ENCODE data around the gene TFEB. TPM values are rescaled to one million over a fixed set of nuclear protein-coding genes. Genes with fewer than 3 reads are reported as not detected.

TFEB gene
- total RNA-seq, 1 donor from 2014 or later, result 5.1 TPM

DNA sequence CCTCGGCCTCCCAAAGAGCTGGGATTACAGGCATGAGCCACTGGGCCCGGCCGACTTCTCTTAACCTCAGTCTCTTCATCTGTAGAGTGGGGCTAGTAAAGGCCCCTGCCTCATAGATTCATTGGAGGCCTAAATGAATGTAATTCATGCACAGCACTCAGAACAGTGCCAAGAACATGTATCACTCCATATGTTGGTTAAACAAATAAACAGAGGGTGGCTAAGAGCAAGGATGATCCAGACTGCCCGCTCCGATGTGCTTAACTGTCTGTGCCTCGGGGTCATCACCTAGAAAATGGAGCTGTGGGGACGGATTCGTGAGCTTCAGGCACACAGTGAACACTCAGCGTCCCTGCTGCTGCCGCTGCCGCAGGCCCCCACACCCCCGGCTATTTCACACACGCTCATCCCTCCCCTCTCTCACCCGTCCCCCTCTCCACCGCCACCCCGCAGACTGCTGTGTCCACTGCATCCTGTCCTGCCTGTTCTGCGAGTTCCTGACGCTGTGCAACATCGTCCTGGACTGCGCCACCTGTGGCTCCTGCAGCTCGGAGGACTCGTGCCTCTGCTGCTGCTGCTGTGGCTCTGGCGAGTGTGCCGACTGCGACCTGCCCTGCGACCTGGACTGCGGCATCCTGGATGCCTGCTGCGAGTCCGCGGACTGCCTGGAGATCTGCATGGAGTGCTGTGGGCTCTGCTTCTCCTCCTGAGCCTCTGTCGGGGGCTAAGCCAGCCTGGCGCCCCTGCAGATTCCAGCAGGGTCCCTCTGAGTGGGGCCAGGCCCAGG lies 82.3 kb downstream of the TFEB start:
- Histone ChIP-seq H3K4me3 (ENCODE audit: low read depth, low read length) (no peak overlapping the region), H3K36me3 (ENCODE audit: control insufficient read depth, insufficient read depth, low read length) (no peaks in the 10 kb centered on the region), H3K27me3 (ENCODE audit: control insufficient read depth, insufficient read depth, low read length) (peaks cover 8% of the 10 kb centered on the region)
- no peak for DNase-seq (ENCODE audit: low read depth)
- no peak for TF ChIP-seq CTCF (IDR thresholded peaks at IDR 0.05; ENCODE audit: insufficient read depth, low read length, poor library complexity, severe bottlenecking)

GRCh38 chr6:41651962-41652657 lies 83.3 kb downstream of the TFEB start:
- no peaks in the 10 kb centered on the region for H3K36me3 ChIP-seq (ENCODE audit: control insufficient read depth, insufficient read depth, low read length)
- TF ChIP-seq CTCF (IDR thresholded peaks at IDR 0.05; ENCODE audit: insufficient read depth, low read length, poor library complexity, severe bottlenecking), result no peak
- H3K4me3 ChIP-seq (ENCODE audit: low read depth, low read length), result no peak overlapping the region
- DNase-seq (ENCODE audit: low read depth), result no peak
- peaks cover 2% of the 10 kb centered on the region for H3K27me3 ChIP-seq (ENCODE audit: control insufficient read depth, insufficient read depth, low read length)

- no peak for TF ChIP-seq CTCF (IDR thresholded peaks at IDR 0.05; ENCODE audit: insufficient read depth, low read length, poor library complexity, severe bottlenecking)
- H3K4me3 ChIP-seq (ENCODE audit: low read depth, low read length), result no peak overlapping the region
- no peaks in the 10 kb centered on the region for H3K36me3 ChIP-seq (ENCODE audit: control insufficient read depth, insufficient read depth, low read length)
- H3K27me3 ChIP-seq (ENCODE audit: control insufficient read depth, insufficient read depth, low read length), result peaks cover 2% of the 10 kb centered on the region
- no peak for DNase-seq (ENCODE audit: low read depth)
Observed at GRCh38 chr6:41651246-41651961, 84.0 kb downstream of the TFEB start.

GRCh38 chr6:41650120-41650519 lies 85.3 kb downstream of the TFEB start:
- Histone ChIP-seq H3K27me3 (ENCODE audit: control insufficient read depth, insufficient read depth, low read length) (no peaks in the 10 kb centered on the region), H3K36me3 (ENCODE audit: control insufficient read depth, insufficient read depth, low read length) (no peaks in the 10 kb centered on the region), H3K4me3 (ENCODE audit: low read depth, low read length) (no peak overlapping the region)
- no peak for DNase-seq (ENCODE audit: low read depth)
- TF ChIP-seq CTCF (IDR thresholded peaks at IDR 0.05; ENCODE audit: insufficient read depth, low read length, poor library complexity, severe bottlenecking), result no peak

GRCh38 chr6:41649596-41649995 lies 85.8 kb downstream of the TFEB start:
- no peaks in the 10 kb centered on the region for H3K27me3 ChIP-seq (ENCODE audit: control insufficient read depth, insufficient read depth, low read length)
- H3K36me3 ChIP-seq (ENCODE audit: control insufficient read depth, insufficient read depth, low read length), result no peaks in the 10 kb centered on the region
- no peak for DNase-seq (ENCODE audit: low read depth)
- no peak for TF ChIP-seq CTCF (IDR thresholded peaks at IDR 0.05; ENCODE audit: insufficient read depth, low read length, poor library complexity, severe bottlenecking)
- H3K4me3 ChIP-seq (ENCODE audit: low read depth, low read length), result no peak overlapping the region

All from kidney epithelial cell (primary cell).